Osteoblast (primary cell): ENCODE measurements around the gene TM9SF4. TPM values are rescaled to one million over a fixed set of nuclear protein-coding genes. Genes with fewer than 3 reads are reported as not detected.

ENCODE experiments used
- DNase-seq: peaks from one replicate; pipeline ENCODE4 v3.0.0; 2011; ENCODE audit warnings: low spot score, mixed read lengths; ENCODE audit not compliant: insufficient read length; ENCODE audit errors: missing footprints
- H2AFZ ChIP-seq: 2 replicates; pipeline ENCODE4 v1.6.0; 2011; ENCODE audit warnings: mild to moderate bottlenecking, low read length
- H3K27ac ChIP-seq: 2 replicates; pipeline ENCODE4 v1.5.1; 2011; ENCODE audit warnings: mild to moderate bottlenecking, low read depth, low read length, moderate library complexity
- H3K27me3 ChIP-seq: 2 replicates; pipeline ENCODE4 v1.6.0; 2012; ENCODE audit warnings: mild to moderate bottlenecking, control low read depth, inconsistent platforms, low read length, moderate library complexity; ENCODE audit not compliant: insufficient read depth
- H3K36me3 ChIP-seq: 2 replicates; pipeline ENCODE4 v1.5.1; 2011; ENCODE audit warnings: mild to moderate bottlenecking, low read length, control low read depth, moderate library complexity; ENCODE audit not compliant: insufficient read depth
- H3K4me1 ChIP-seq: 2 replicates; pipeline ENCODE4 v1.5.1; 2011; ENCODE audit warnings: mild to moderate bottlenecking, low read length, control low read depth, moderate library complexity; ENCODE audit not compliant: insufficient read depth
- H3K4me2 ChIP-seq: 2 replicates; pipeline ENCODE4 v1.6.0; 2011; ENCODE audit warnings: mild to moderate bottlenecking, low read length; ENCODE audit not compliant: insufficient read depth
- H3K4me3 ChIP-seq: fragments of 200-600 bp; sonication (generic); 3 replicates; pipeline ENCODE4 v1.5.1; 2012; ENCODE audit warnings: mild to moderate bottlenecking, low read length, inconsistent platforms; ENCODE audit not compliant: insufficient read depth
- H3K79me2 ChIP-seq: 2 replicates; pipeline ENCODE4 v1.6.0; 2012; ENCODE audit warnings: mild to moderate bottlenecking, low read length, control low read depth, inconsistent platforms; ENCODE audit not compliant: insufficient read depth
- H3K9me3 ChIP-seq: 2 replicates; pipeline ENCODE4 v1.5.1; 2011; ENCODE audit warnings: low read depth, low read length, control low read depth
- H4K20me1 ChIP-seq: 2 replicates; pipeline ENCODE4 v1.6.0; 2012; ENCODE audit warnings: mild to moderate bottlenecking, low read length, control low read depth; ENCODE audit not compliant: insufficient read depth
- total RNA-seq: library from RNA; depleted of rRNA; stranded (reverse); fragments of >200 nt; gene quantifications from 2 replicates; pipeline ENCODE4 v1.2.3, GENCODE V29; 2012
- TF ChIP-seq, protein P1 (sequence below): IDR thresholded peaks from 2 replicates; pipeline ENCODE4 v1.5.1; 2011; ENCODE audit warnings: mild to moderate bottlenecking, low read depth, low read length, moderate library complexity; ENCODE audit errors: extremely low read depth

Gene TM9SF4
- total RNA-seq, 1 donor, result 48.1 TPM

DNA sequence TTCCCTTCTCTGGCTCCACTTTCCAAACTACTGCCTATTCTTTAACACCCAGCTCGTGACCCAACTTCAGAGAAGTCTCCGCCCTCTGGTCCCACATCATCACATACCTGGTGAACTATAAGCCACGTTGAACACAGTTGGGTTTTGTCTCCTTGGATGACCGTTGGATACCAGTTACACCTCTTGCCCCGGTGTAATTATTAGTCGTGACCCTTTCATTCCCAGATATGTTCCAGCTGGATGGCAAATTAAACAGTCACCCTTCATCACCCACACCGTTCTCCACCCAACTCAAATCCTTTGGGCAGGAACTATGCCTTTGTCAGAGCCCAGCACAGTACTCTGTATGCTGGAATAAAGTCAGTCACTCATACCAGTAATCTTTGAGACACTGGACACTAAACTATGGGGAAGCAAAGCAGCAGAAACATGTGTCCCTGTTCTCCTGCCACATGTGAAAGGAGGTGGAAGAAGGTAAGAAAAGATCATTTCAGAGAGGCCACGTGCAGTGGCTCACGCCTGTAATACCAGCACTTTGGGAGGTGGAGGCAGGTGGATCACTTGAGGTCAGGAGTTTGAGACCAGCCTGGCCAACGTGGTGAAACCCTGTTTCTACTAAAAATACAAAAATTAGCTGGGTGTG, 75.6 kb downstream of the TM9SF4 start:
- TF ChIP-seq, protein P1, sequence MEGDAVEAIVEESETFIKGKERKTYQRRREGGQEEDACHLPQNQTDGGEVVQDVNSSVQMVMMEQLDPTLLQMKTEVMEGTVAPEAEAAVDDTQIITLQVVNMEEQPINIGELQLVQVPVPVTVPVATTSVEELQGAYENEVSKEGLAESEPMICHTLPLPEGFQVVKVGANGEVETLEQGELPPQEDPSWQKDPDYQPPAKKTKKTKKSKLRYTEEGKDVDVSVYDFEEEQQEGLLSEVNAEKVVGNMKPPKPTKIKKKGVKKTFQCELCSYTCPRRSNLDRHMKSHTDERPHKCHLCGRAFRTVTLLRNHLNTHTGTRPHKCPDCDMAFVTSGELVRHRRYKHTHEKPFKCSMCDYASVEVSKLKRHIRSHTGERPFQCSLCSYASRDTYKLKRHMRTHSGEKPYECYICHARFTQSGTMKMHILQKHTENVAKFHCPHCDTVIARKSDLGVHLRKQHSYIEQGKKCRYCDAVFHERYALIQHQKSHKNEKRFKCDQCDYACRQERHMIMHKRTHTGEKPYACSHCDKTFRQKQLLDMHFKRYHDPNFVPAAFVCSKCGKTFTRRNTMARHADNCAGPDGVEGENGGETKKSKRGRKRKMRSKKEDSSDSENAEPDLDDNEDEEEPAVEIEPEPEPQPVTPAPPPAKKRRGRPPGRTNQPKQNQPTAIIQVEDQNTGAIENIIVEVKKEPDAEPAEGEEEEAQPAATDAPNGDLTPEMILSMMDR, result no peak
- no peaks in the 10 kb centered on the region for H3K9me3 ChIP-seq
- peak; percentile 23 for DNase-seq

DNA sequence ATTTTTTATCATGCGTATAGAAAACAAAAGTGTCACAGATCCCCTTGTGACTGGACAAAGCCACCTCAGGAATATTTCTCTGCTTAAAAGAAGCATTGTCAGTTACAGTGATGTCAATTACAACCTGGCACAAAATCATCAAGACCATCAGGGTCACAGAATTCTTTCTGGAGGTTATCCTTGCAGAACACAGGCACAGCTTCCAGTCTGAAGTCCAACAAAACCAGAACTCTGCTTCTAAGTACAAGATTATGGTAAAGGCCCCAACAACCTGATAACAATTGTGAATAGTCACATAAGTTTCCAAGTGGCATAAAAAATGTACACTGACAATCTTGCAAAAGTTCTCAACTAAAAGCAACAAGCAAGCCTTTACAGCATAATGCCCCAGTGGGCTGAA, 77.0 kb downstream of the TM9SF4 start:
- H4K20me1 ChIP-seq, result no peaks in the 10 kb centered on the region
- no peak overlapping the region for H3K27ac ChIP-seq
- H3K36me3 ChIP-seq, result no peaks in the 10 kb centered on the region
- no peaks in the 10 kb centered on the region for H3K9me3 ChIP-seq
- no peak overlapping the region for H2AFZ ChIP-seq
- no peaks in the 10 kb centered on the region for H3K27me3 ChIP-seq
- TF ChIP-seq, protein P1, result no peak
- H3K4me2 ChIP-seq, result no peak overlapping the region
- H3K4me1 ChIP-seq, result peaks cover 8% of the 10 kb centered on the region
- H3K79me2 ChIP-seq, result peaks cover 8% of the 10 kb centered on the region
- DNase-seq, result no peak
- H3K4me3 ChIP-seq, result no peak overlapping the region

More for the DNA sequence above, 75.6 kb downstream of the TM9SF4 start:
- Histone ChIP-seq H3K27ac (no peak overlapping the region), H3K4me2 (no peak overlapping the region), H3K4me1 (peaks cover 8% of the 10 kb centered on the region), H3K4me3 (no peak overlapping the region), H4K20me1 (no peaks in the 10 kb centered on the region), H3K27me3 (no peaks in the 10 kb centered on the region), H3K36me3 (no peaks in the 10 kb centered on the region), H2AFZ (no peak overlapping the region), H3K79me2 (peaks cover 8% of the 10 kb centered on the region)

DNA sequence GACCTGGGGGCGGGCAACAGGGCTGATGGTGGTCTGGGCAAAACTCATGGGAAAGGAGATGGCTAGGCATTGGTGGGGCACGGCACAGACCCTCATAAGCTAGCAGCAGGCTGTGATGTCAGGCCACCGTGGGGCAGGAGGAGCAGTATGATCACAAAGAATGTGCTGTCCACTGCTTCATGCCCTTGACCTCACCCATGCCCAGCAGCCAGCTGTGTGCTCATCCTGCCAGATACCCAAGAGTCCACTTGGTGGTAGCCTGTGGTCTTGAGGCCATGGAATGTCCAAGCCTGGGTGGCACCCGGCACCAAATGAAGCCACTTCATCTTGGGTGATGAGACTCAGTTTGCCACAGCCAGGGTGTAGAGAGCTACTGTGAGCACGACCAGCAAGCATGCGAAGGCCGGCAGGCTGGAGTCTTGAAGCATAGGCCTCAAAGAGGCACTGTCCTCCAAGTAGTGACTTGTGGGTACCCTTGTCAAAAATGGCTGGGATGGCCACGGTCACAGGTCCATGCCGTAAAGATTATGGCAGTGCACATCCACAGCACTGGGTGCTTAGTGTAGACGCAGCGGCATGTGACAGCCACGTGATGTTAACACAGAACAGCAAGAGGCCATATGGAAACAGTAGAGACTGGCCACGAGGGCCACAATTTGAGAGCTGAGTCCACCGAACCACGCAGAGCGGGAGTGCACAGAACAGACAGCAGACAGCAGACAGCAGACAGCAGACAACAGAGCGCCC, 79.0 kb downstream of the TM9SF4 start:
- Histone ChIP-seq H3K4me2 (peak overlapping the region; percentile 92), H3K9me3 (no peaks in the 10 kb centered on the region), H3K27ac (no peak overlapping the region)

DNA sequence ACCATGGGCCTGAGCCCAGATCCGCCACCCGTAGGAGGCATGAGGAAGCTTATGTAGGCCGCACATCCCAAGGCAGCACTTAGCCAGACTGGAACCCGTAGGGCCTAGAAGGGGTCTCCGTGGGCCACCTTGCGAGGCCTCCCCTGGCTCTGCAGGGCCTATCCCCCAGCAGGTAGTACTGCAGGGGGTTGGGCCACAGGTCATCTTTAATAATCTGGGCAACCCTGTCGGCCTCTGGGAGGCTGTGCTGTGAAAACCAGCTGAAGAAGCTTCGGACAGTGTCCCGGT, 79.6 kb downstream of the TM9SF4 start:
- Histone ChIP-seq H3K36me3 (no peaks in the 10 kb centered on the region), H3K4me3 (peak overlapping the region; percentile 80), H3K9me3 (no peaks in the 10 kb centered on the region), H3K4me2 (peak overlapping the region; percentile 92), H3K27ac (peak overlapping the region; percentile 61), H3K79me2 (peaks cover 8% of the 10 kb centered on the region), H3K4me1 (peaks cover 13% of the 10 kb centered on the region), H3K27me3 (no peaks in the 10 kb centered on the region), H4K20me1 (no peaks in the 10 kb centered on the region), H2AFZ (peak overlapping the region; percentile 93)
- TF ChIP-seq, protein P1, result no peak
- DNase-seq, result no peak

More for the DNA sequence above, 79.0 kb downstream of the TM9SF4 start:
- DNase-seq, result no peak
- no peak overlapping the region for H3K4me3 ChIP-seq
- peaks cover 13% of the 10 kb centered on the region for H3K4me1 ChIP-seq
- H3K27me3 ChIP-seq, result no peaks in the 10 kb centered on the region
- TF ChIP-seq, protein P1, result no peak
- no peaks in the 10 kb centered on the region for H3K36me3 ChIP-seq
- H2AFZ ChIP-seq, result no peak overlapping the region
- peaks cover 8% of the 10 kb centered on the region for H3K79me2 ChIP-seq
- no peaks in the 10 kb centered on the region for H4K20me1 ChIP-seq
